GM23248 (cell line): ENCODE measurements around the gene C11orf86.

Source experiments
- EZH2 ChIP-seq: fragments of 200-600 bp; sonication (generic); IDR thresholded peaks from 2 replicates; pipeline ENCODE4 v1.6.1; 2018; ENCODE audit warnings: antibody characterized with exemption, mild to moderate bottlenecking; ENCODE audit not compliant: insufficient read depth, poor library complexity, severe bottlenecking
- EZH2phosphoT487 ChIP-seq: fragments of 200-600 bp; sonication (generic); IDR thresholded peaks from 2 replicates; pipeline ENCODE4 v1.6.1; 2018; ENCODE audit warnings: antibody characterized with exemption, moderate library complexity, mild to moderate bottlenecking, low read depth; ENCODE audit not compliant: insufficient read depth

- TF ChIP-seq EZH2 (no peak), EZH2phosphoT487 (no peak)
Observed at GRCh38 chr11:66975405-66976027, 412 bp downstream of the C11orf86 start.
